ENCODE measurements around the gene GPR21.

Gene GPR21, protein sequence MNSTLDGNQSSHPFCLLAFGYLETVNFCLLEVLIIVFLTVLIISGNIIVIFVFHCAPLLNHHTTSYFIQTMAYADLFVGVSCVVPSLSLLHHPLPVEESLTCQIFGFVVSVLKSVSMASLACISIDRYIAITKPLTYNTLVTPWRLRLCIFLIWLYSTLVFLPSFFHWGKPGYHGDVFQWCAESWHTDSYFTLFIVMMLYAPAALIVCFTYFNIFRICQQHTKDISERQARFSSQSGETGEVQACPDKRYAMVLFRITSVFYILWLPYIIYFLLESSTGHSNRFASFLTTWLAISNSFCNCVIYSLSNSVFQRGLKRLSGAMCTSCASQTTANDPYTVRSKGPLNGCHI

DNA sequence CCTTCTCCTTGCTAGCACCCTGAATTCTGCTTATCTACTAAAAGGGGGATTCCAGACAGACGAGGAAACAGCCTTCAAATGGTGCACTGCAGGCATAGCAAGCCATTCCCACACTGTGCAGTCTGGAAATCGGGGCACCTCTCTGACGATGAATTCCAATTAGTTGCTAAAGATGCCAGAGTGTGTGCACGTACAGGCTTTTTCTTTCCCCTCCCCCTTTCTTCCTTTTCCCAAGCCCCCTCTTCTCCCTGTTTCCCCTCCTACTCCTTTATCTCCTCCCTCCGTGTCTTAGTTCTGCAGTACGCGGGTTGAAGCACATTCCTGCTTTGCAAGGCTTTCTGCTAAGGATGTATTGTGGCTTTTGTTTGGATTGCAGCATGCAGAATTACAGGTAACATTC is at the start of gene GPR21:
GPR21 (plus strand) TSS at position 316 of the 400 bp plus-strand sequence. CDS start 900 bp downstream, outside the sequence.
- DNase-seq = no peak

DNA sequence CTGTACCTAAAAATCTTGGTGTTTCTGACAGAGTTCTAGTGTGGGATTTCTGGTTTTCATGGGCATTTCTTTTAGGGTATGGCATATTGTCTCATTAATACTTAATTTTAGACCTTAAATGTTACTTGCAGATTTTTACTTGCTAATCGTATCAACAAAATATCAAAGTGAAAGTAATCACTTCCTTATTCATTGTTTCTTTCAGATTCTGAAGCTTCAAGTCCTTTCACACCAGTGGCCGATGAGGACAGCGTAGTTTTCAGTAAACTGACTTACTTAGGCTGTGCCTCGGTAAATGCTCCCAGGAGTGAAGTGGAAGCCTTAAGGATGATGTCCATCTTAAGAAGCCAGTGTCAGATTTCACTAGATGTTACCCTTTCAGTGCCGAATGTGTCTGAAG is 47.5 kb upstream of the GPR21 start:
- no peak for DNase-seq

DNA sequence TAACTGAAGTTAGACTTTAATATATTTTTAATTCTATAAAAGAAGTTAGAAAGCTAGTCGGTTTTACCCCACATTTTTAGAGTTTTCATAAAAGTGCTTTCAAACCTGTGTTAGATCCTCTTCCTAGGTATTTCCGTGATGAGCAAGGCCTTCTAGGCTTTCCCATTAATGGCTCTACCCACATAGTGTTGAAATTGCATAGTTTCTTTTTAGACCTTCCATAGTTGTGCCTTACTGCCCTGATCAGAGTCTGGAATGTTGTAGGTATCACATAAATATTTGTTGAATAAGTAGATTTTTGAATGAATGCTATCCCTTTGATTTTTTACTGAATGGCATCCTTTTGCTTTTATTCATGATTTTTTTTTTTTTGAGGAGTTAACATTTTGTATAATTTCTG is 45.3 kb upstream of the GPR21 start:
- no peak for DNase-seq

DNA sequence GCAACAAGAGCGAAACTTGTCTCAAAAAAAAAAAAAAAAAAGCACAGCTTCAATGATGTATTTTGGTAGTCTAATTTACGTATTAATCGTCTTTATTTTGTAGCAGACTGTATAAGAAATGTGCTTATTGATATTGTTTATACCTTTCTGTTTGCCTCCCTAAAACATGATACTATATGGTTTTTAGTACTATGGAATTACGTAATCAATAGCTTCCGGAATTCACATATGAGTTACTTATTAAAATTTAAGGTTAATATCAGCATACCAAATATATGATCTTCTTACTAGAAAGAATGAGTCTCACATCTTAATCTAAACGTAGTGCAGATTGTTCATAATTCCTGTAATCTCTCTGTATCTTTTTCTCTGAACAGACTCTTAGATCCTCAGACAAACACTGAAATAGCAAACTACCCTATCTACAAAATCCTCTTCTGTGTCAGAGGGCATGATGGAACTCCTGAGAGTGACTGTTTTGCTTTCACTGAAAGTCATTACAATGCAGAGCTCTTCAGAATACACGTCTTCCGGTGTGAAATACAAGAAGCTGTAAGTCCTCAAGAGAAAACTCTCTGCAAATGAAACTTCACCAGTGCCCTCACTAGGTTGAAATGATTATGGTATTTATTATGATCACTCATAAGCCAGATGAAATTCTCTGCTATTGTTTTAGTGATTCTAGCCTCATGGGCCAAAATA is 44.4 kb upstream of the GPR21 start:
- no peak for DNase-seq

DNA sequence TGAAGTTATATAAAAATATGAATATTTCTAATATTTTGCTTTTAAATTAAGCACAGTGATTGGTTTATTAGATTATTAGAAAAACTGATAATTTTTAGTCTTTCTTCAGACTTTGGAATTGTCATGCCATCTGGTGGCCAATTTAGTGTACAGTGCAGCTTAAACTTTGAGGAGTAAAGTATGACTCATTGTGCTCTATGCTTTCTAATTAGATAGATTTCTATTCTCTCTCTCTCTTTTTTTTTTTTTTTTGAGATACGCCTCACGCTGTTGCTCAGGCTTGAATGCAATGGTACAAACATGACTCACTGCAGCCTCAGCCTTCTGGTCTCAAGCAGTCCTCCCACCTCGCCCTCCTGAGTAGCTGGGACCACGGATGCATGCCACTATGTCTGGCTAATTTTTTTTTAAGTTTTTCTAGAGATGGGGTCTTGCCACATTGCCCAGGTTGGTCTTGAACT is 42.1 kb upstream of the GPR21 start:
- no peak for DNase-seq

DNA sequence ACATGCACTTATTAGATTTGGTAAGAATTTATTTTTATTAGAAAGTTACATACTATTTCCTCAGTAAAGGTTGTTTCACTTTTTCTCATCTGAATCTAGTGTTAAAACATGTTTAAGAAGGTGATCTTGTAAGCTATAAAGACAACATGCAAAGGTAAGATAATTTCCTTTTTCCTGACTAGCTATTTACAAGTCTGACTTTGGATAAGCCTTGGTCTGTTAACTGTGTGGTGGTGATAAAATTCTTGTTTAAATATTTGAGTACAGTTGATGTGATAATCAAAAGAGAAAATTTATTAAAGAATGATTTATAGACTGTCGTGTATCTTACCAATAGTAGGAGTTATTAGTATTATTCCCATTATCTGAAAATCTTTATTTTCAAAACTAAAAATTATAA is 36.9 kb upstream of the GPR21 start:
- no peak for DNase-seq

DNA sequence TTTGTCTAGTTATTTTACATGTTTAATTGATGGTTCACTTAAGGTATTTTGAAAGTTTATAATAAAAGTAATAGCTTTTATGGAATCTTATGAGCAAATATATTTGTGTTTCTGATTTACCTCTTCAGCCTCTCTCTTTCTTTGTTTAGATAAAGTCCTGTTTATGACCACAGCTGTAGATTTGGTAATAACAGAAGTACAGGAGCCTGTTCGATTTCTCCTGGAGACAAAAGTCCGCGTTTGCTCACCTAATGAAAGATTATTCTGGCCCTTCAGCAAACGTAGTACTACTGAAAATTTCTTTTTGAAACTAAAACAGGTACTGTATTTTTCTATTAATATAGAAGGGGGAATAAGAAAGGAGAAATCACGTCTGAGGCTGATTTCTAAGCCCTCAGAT is 35.0 kb upstream of the GPR21 start:
- no peak for DNase-seq

DNA sequence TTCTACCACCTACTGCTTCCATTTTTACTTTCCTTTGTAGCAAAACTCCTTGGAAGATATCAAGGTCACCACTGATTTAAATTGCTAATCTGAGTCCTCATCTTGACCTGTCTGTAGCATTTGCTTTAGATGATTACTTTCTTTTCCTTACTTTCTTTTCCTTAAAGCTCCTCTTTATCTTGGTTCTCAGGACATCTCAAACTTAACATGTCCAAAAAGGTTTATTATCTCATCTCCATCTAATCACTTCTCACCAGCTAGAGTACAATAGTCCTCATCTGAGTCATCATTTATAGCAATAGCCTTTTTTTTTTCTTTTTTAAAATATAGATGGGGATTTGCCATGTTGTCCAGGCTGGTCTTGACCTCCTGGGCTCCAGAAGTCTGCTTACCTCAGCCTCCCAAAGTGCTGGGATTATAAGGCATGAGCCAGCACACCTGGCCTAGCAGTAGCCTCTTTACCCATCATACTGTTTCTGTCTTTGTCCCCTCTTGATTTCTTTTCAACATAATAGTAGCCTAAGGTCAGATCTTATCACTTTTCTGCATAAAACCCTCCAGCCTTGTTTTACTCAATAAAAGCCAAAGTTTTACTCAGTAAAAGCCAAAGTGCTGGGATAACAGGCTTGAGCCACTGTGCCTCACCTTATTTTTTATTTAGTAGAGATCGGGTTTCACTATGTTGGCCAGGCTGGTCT is 32.9 kb upstream of the GPR21 start:
- DNase-seq = no peak

DNA sequence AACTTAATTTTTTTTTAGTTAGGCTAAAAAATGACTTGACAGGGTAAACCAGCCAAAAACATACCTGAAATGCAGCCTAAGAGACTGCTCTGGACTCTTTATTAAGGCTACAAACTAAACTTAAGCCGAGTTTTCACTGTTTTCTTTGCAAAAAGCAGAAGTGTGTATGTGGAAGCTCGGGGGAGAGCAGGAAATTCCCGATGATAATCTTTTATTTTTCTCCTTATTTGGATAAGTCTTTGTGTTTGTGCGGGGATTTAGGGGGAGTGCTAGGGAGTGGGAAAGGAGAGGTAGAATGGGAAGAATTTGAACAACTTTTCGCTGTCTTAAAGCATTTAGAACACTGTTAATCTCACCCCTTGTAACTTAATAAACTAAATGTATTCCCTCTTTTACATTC is 30.7 kb upstream of the GPR21 start:
- DNase-seq = no peak

DNA sequence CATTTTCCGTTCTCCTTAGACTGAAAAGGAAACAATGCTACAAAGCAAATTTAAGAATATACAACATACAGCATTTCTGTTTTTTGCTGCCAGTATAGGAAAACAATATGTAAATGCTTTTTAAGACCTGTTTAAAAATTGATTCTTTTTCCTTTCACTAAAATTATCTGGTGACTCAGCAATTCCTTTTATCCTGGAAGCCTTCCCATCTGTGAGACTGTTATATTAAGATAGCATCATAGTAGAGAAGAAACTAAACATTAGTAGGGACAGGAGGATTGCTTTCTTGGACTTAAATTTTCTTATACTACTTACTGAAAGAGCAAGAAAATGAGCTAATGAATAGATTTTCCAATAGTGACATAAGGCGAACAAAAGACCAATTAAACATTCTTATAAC is 30.0 kb upstream of the GPR21 start:
- DNase-seq = no peak

DNA sequence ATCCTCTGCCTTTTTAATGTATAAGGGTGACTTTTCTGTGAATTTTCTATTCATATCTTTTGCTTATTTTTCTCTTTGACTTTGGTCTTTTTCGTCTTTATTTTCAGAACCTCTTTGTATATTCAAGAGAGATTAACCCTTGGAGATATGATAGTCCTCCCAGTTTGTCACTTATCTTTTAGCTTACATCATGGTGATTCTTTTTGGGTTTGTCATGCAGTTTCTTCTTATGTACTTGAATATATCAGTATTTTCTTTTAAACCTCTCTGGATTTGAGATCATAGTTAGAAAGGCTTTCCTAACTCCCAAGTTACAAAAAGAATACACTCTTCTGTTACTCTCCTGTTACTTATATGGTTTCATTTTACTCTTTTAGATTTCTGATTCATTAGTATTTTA is 27.5 kb upstream of the GPR21 start:
- no peak for DNase-seq

DNA sequence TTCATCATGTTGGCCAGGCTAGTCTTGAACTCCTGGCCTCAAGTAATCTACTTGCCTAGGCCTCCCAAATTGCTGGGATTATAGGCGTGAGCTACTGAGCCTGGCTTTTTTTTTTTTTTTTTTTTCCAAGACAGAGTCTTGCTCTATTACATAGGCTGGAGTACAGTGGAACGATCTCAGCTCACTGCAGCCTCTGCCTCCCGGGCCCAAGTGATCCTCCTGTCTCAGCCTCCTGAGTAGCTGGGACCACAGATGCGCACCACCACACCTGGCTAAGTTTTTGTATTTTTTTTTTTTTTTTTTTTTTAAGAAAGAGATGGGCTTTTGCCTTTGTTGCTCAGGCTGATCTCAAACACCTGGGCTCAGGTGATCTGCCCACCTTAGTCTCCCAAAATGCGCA is 26.2 kb upstream of the GPR21 start:
- DNase-seq = no peak

DNA sequence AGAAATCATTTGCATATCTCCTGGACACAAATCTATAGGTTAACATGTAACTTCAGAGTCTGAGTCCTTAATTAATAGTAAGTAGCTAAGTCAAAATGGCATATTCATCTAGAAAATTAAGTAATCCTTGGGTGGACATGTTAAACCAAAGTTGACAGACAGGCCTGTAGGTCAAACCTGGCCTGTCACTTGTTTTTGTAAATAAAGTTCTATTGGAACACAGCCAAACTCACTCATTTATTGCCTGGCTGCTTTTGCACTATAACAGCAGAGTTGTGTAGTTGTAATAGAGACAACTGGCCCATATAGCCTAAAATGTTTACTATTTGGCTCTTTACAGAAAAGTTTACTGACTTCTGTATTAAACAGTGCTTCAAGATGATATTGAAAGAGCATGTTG is 24.6 kb upstream of the GPR21 start:
- DNase-seq = no peak

DNA sequence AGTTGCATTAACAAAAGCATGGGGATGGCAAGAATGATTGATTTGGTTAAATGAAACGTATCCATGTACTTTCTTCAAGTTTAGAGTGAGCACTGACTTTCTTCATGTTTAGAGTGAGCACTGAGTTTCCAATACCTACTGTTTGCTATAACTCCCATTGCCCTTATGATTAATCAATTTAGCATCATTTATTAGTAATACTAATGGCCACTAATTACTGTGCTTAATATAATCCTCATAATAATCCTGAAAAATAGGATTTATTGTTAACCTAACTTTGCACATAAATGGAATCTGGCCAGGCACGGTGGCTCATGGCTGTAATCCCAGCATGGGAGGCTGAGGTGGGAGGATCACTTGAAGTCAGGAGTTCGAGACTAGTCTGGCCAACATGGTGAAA is 22.1 kb upstream of the GPR21 start:
- no peak for DNase-seq

DNA sequence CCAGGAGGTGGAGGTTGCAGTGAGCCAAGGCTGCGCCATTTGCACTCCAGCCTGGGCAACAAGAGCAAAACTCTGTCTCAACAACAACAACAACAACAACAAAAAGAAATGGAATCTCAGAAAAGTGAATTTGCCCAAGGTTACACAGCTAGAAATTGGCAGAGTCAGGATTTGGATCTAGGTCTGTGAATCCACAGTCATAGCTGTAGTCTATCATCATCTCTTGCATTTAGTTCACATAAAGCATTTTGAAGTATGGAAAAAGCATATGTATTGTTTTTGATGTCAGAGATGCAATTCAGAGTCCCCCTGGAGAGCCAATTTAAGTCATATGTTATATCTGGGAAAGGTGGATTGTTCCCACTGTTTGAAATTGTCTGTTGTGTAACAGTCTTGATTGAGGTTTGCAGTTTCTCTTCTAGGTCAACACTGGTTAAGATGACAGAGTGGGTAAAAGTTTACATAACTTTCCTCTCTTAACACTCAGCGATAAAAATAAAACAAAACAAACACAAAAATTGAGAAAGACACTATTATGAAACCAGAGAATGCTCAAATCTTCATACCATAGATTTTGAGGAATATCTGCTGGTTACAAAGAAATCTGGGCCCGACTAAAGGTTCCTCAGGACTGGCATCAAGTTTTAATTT is 21.5 kb upstream of the GPR21 start:
- DNase-seq = no peak

DNA sequence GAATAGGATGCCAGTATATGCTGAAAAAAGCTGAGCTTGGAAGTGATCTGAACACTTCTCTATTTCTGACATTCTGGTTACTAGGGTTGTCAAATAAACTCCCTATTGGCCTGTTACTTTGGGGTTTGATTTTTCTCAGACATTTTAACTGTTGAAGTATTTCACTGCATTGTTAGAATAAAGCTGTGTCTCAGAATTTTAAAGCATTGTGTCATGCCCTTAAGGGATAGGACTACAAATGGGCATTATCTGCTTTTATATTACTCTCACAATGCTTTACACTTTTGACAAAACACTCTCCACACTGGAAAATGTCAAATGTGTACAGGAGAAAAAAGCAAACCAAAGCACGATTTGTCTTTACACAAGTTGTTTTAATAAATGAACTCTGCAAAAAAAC is 16.8 kb upstream of the GPR21 start:
- DNase-seq = no peak

DNA sequence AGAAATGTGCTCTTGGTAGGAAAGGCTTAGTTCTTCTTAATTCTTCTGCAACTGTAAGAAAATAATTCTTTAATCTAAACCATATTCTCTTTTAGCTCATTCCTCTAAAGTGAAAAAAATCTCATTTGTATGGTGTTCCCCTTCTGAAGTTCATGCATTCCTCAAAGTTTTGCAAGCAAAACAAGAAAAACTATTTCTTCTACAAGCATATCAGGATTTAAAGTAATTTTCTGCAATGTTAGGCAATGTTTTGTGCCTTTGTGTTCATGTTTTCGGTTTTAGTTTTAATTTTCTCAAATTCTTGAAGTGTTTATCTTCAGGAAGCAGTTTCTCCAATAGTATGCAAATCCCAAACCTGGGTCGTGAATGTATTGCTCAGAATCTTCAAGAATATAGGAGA is 12.7 kb upstream of the GPR21 start:
- no peak for DNase-seq

DNA sequence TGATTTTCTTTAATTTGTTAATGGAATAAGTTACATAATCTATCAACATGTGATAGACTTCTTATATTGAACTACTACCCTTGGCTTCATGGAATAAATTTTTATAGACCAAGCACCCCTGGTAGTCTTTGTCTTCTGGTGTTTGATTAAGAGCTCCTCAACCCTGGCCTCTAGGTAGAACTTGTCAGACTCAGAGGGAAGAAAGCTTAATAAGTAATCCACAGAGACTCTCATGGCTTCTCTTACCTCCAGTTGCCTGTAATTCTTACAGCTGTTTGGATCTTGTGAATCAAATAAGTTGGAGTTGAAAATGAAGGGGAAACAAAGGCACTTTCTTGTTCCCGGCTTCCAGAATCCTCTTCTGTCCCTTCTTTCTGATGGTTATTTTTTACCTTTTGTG is 7.0 kb upstream of the GPR21 start:
- DNase-seq = no peak

DNA sequence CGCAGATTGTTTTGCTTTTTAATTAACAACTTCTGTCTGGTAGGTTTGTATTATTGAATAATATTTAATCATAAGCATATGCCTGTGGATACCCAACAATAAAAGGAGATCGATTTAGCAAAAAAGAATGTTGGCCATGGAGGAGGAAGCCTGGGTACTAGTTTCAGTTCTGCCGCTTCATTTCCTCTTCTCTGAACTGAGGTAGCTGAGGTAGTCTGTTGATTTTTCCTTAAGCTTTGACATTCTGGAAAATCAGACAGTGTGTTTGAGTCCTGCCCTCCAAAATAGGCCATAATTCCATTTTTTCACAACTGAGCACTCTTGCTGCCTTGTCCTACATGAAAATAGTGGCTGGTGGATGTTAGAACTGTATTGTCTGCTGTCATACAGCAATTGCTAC is 6.0 kb upstream of the GPR21 start:
- no peak for DNase-seq

DNA sequence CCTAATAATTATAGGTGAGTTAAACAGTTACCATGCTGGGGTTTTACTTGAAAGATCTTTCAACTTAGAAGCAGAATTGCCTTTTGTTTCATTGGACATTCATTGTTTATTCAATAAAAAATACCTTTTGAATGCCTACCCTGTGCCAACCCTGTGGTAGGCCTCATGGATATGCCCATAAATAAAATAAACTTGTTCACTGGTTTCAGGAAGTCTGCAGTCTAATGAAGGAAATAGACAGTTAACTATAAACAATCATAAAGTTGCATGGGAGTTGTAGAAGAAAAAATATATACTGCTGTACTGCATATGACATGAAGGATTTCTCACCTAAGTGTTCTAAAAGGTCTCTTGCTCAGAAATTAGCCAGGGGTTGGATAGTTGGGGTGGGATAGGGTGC is 5.3 kb upstream of the GPR21 start:
- no peak for DNase-seq

DNA sequence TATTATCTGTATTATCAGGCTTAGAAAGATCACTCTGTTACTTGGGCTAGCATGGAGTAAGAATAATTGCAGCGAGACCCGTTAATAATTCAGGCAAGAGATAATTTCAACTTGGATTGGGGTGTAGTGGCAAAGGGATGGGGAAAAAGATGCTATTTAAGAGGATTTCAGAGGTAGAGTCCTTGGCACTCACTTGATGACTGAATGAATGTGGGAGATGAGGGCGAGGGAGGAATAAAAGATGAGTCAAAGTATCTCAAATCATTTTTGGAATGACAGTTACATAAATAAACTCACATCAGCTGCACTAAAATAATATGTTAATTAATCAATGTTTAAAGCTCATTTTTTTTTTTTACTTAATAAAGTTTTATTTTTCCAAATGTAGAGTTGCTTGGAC is 4.5 kb upstream of the GPR21 start:
- no peak for DNase-seq

DNA sequence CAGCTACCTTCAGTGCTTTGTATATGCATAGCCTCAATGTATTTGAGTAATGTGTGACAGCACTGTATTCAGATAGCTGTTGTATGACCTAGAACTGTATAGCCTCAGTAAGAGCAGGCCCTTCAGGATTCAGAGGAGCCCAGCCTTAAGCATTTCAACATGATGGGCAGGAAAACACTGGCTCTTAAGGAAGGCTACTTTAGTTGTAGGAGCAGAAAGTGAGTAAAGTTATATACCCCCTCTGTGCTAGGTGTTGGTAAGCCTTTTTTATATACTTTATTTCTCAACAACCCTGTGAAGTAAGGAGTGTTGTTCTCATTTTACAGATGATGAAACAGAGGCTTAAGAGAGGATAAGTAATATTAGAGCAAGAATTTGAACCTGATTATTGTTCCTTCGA is 1.5 kb upstream of the GPR21 start:
- no peak for DNase-seq

DNA sequence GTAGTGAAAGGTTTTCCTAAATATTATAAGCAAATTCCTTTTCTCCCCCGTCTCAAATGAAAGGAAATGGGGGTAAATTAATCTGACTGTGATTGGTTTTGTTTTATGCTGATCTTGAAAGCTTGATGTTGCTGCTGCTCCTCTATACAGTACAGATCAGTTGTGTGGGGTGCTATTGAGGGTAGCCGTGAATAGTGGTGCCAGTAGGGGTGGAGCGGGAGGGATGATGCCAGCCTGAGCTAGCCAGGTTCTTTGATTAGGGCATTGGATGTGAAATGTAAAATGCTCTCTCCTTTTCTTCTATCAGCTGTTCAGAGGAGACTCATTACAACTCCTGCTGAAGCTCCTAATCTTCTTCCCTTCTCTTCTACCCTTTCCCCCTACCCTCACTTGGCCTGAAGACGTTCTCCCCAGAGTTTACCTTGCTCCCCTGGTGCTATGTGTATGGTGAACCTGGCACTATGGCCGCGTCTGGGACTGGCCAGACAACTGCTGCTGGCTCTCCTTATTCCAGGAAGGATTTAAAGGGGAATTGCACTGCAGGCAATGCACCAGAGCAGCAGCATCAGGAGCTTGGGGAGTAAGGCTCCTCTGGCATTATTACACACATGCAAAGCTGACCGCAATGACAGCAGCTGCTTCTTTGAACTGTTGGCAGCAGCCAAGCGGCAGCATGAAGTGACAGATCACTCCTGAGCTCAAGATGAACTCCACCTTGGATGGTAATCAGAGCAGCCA is 566 bp downstream of the GPR21 start:
- DNase-seq = no peak
